Endothelial cell of umbilical vein (primary cell): ENCODE measurements around the gene SP6. TPM values are rescaled to one million over a fixed set of nuclear protein-coding genes. Genes with fewer than 3 reads are reported as not detected.

ENCODE experiments used
- BruUV-seq: library from RNA; stranded (reverse); fragments of 400-500 nt; replicated peaks from 2 replicates; lab custom pipeline; 2021; lab: Mats Ljungman, UMichigan
- CTCF ChIA-PET: fragments of 300-600, 350-600 bp; sonication (Branson Sonifier 250); formaldehyde crosslinking; loops from one replicate; lab custom pipeline; 2021; ENCODE audit warnings: antibody characterized with exemption, inconsistent platforms; lab: Charles Lee
- POLR2A ChIA-PET: fragments of 300-600, 350-600 bp; sonication (Branson Sonifier 250); formaldehyde crosslinking; loops from one replicate; lab custom pipeline; 2021; ENCODE audit warnings: antibody characterized with exemption, inconsistent platforms; lab: Charles Lee
- DNase-seq: peaks from one replicate; pipeline ENCODE4 v3.0.0-alpha.2; 2011; ENCODE audit warnings: low read depth, low spot score
- FAIRE-seq: peaks from 2 replicates; lab custom pipeline; 2011; peaks lifted over from hg19 to GRCh38; lab: Jason Lieb, UNC
- H2AFZ ChIP-seq: 2 replicates; pipeline ENCODE4 v1.6.0; 2012; ENCODE audit warnings: low read depth, low read length, control low read depth, inconsistent platforms
- H3K27ac ChIP-seq: 2 replicates; pipeline ENCODE4 v1.5.1; 2011; ENCODE audit warnings: low read depth, mild to moderate bottlenecking, control low read depth, low read length, moderate library complexity; ENCODE audit not compliant: insufficient read depth
- H3K27me3 ChIP-seq, 2 experiments: 2 replicates each; pipeline versions ENCODE4 v1.6.0 to v1.6.1; 2011; ENCODE audit warnings: low read length in 2 of 2, mixed read lengths in 1 of 2; ENCODE audit not compliant: control insufficient read depth in 2 of 2, insufficient read depth in 2 of 2
- H3K36me3 ChIP-seq, 2 experiments: 2 replicates in 1 of 2; 3 replicates in 1 of 2; pipeline ENCODE4 v1.5.1; 2011; ENCODE audit warnings: low read length in 2 of 2, mild to moderate bottlenecking in 1 of 2, moderate library complexity in 1 of 2; ENCODE audit not compliant: control insufficient read depth in 2 of 2, insufficient read depth in 2 of 2; ENCODE audit errors: extremely low read depth in 1 of 2
- H3K4me1 ChIP-seq: 3 replicates; pipeline ENCODE4 v1.5.1; 2011; ENCODE audit warnings: mild to moderate bottlenecking, low read length; ENCODE audit not compliant: control insufficient read depth, insufficient read depth; ENCODE audit errors: extremely low read depth
- H3K4me2 ChIP-seq: 2 replicates; pipeline ENCODE4 v1.6.1; 2011; ENCODE audit warnings: low read length, control low read depth, mixed read lengths; ENCODE audit not compliant: insufficient read depth
- H3K4me3 ChIP-seq, 3 experiments: fragments of 200-600 bp in 1 of 3; sonication (generic), shearing (Covaris generic) in 1 of 3; replicated peaks in 1 of 3; 2 replicates each; pipeline ENCODE4 v1.5.1; 2011 to 2016; ENCODE audit warnings: control low read depth in 3 of 3, low read length in 3 of 3, mild to moderate bottlenecking in 2 of 3, inconsistent platforms in 1 of 3, low read depth in 1 of 3, moderate library complexity in 1 of 3; ENCODE audit not compliant: insufficient read depth in 1 of 3
- H3K79me2 ChIP-seq: 2 replicates; pipeline ENCODE4 v1.6.0; 2012; ENCODE audit warnings: low read length, inconsistent platforms; ENCODE audit not compliant: control insufficient read depth, insufficient read depth
- H3K9ac ChIP-seq: replicated peaks from 2 replicates; pipeline ENCODE3; 2011; ENCODE audit warnings: low read length, control low read depth; ENCODE audit not compliant: insufficient read depth; ENCODE audit errors: extremely low read depth
- H3K9me1 ChIP-seq: replicated peaks from 3 replicates; pipeline ENCODE4 v1.6.0; 2011; ENCODE audit warnings: mild to moderate bottlenecking, low read length; ENCODE audit not compliant: control insufficient read depth, insufficient read depth; ENCODE audit errors: extremely low read depth
- H3K9me3 ChIP-seq: replicated peaks from 2 replicates; pipeline ENCODE4 v1.5.1; 2012; ENCODE audit warnings: low read length, inconsistent platforms; ENCODE audit not compliant: control insufficient read depth, insufficient read depth
- H4K20me1 ChIP-seq: replicated peaks from 2 replicates; pipeline ENCODE3; 2011; ENCODE audit warnings: mild to moderate bottlenecking, low read length; ENCODE audit not compliant: control insufficient read depth, insufficient read depth; ENCODE audit errors: extremely low read depth
- EZH2 ChIP-seq: IDR thresholded peaks from 2 replicates; pipeline ENCODE4 v1.6.1; 2012; ENCODE audit warnings: borderline replicate concordance, low read depth, mild to moderate bottlenecking, moderate library complexity, low read length, inconsistent platforms; ENCODE audit not compliant: severe bottlenecking
- FOS ChIP-seq: IDR thresholded peaks from 2 replicates; pipeline ENCODE4 v1.6.1; 2011; ENCODE audit warnings: mild to moderate bottlenecking, low read length, moderate library complexity, borderline replicate concordance; ENCODE audit not compliant: insufficient read depth
- GATA2 ChIP-seq: IDR thresholded peaks from 2 replicates; pipeline ENCODE4 v1.7.0; 2011; ENCODE audit warnings: low read depth, mild to moderate bottlenecking, moderate library complexity, mixed read lengths, low read length; ENCODE audit not compliant: insufficient read length, insufficient read depth
- JUN ChIP-seq: IDR thresholded peaks from 2 replicates; pipeline ENCODE4 v1.6.1; 2011; ENCODE audit warnings: borderline replicate concordance, low read depth; ENCODE audit not compliant: insufficient read length, insufficient read depth
- MYC ChIP-seq: IDR thresholded peaks from one replicate; pipeline ENCODE4 v1.6.1; 2011; ENCODE audit warnings: mild to moderate bottlenecking, low read depth, low read length
- POLR2A ChIP-seq: IDR thresholded peaks from 2 replicates; pipeline ENCODE4 v1.6.1; 2012; ENCODE audit warnings: low read depth, mild to moderate bottlenecking, control low read depth, low read length
- POLR2AphosphoS5 ChIP-seq: IDR thresholded peaks from 2 replicates; pipeline ENCODE4 v1.6.1; 2012; ENCODE audit warnings: low read depth, mild to moderate bottlenecking, control low read depth, low read length, moderate library complexity; ENCODE audit not compliant: insufficient read depth
- dilution Hi-C: fragments of 300-500 bp; cut with MboI; formaldehyde crosslinking; loops from one replicate; pipeline ENCODE4 v1.15.0; 2019; ENCODE audit warnings: low sequenced_read_pairs; ENCODE audit not compliant: extremely low pct_ligation_motif_present
- intact Hi-C: fragments of 100-400 bp; cut with micrococcal nuclease; formaldehyde crosslinking; loops from one replicate; pipeline ENCODE4 v1.10.0; 2022
- polyA plus RNA-seq, 4 experiments: library from polyadenylated mRNA; depleted of rRNA in 3 of 4; stranded (reverse) in 3 of 4; unstranded in 1 of 4; fragments of >200 nt; gene quantifications; 2 replicates each; pipeline versions ENCODE4 v1.2.1 to v1.2.3, GENCODE V29; 2011 to 2012; ENCODE audit warnings: missing spikeins in 1 of 4
- total RNA-seq: library from RNA; stranded (reverse); gene quantifications from 2 replicates; pipeline ENCODE4 v1.2.3, GENCODE V29; 2021
- TF ChIP-seq, protein P1 (sequence below), 2 donors: IDR thresholded peaks; 1 replicate in 1 of 2; 2 replicates in 1 of 2; pipeline ENCODE4 v1.5.1; 2011; ENCODE audit warnings: low read length in 2 of 2, mild to moderate bottlenecking in 2 of 2, moderate library complexity in 2 of 2, control low read depth in 1 of 2, inconsistent platforms in 1 of 2, low read depth in 1 of 2; ENCODE audit not compliant: insufficient read depth in 1 of 2; ENCODE audit errors: extremely low read depth in 1 of 2
- TF ChIP-seq, protein P2 (sequence below): IDR thresholded peaks from 2 replicates; pipeline ENCODE4 v1.6.1; 2011; ENCODE audit not compliant: insufficient read depth, insufficient read length

The SP6 gene
- total and polyA plus RNA-seq, 2 donors (not counting 3 experiments of a cell fraction or from before 2014, with no cell fraction given) = 0.11 to 1.3 TPM

DNA sequence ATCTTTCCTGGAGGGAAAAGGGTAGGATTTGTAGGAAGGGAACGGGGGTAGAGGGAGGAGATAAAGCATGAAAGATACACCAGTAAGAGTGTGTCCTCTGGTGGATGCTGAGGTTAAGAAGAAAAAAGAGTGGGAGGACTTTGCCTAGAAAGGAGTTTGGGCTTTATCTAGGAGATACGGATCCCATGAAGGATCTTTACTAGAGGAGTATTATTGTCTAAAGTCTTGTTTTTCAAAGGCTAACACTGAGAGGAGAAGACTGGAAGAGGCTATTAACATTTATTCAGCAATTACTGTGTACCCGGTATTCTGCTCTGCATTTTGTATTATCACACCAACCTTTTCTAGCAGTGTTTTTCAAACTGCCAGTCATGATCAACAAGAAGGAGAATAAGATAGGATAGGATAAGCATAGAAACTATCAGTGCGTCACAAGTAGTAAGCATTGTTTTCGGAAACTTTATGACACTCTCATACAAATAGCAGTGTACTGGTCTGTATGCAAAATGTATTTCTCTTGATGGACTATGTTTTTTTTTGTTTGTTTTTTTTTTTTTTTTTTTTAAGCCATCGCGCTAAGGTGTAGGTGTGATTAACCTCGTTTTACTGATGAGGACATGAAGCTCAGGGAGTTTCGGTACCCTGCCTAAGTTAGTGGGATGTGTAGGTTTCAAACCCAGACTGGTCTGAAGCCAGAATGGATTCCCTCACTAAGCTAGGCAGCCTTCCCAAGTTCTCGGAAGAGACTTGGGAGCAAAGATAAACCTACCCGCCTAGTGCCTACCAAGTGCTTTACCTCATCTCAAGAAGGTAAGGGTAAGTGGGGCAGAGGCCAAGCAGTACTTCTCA lies 43.8 kb upstream of the SP6 start:
- no peak for FAIRE-seq
- no TSS peak for BruUV-seq

More for the DNA sequence above, 43.8 kb upstream of the SP6 start:
- Histone ChIP-seq H3K9ac (peak overlapping the region; percentile 87), H3K9me1 (no peaks in the 10 kb centered on the region), H3K4me3 (peak overlapping the region; percentile 51 to 90 (median 84)), H4K20me1 (no peaks in the 10 kb centered on the region), H2AFZ (peak overlapping the region; percentile 86), H3K36me3 (no peaks in the 10 kb centered on the region), H3K27ac (peak overlapping the region; percentile 39), H3K4me2 (peak overlapping the region; percentile 80), H3K9me3 (no peaks in the 10 kb centered on the region), H3K79me2 (peaks cover 7% of the 10 kb centered on the region), H3K27me3 (no peaks in the 10 kb centered on the region), H3K4me1 (peaks cover 15% of the 10 kb centered on the region)
- POLR2A ChIA-PET = interaction anchor here (1.1 to 1.2 kb wide), 2 partner anchors 10 to 47 kb away, joined by 4 to 6 read pairs; partner anchors contain the start of gene PNPO
- intact Hi-C loops (loop anchor here (1.0 kb wide), 3 partner anchors 47 to 124 kb away; partner anchors contain the start of genes PNPO and SCRN2), dilution Hi-C loops (no loop called here)
- TF ChIP-seq POLR2AphosphoS5 = no peak
- TF ChIP-seq MYC = no peak
- no peak for TF ChIP-seq JUN
- TF ChIP-seq EZH2 = no peak
- TF ChIP-seq GATA2 = no peak
- TF ChIP-seq, protein P1, sequence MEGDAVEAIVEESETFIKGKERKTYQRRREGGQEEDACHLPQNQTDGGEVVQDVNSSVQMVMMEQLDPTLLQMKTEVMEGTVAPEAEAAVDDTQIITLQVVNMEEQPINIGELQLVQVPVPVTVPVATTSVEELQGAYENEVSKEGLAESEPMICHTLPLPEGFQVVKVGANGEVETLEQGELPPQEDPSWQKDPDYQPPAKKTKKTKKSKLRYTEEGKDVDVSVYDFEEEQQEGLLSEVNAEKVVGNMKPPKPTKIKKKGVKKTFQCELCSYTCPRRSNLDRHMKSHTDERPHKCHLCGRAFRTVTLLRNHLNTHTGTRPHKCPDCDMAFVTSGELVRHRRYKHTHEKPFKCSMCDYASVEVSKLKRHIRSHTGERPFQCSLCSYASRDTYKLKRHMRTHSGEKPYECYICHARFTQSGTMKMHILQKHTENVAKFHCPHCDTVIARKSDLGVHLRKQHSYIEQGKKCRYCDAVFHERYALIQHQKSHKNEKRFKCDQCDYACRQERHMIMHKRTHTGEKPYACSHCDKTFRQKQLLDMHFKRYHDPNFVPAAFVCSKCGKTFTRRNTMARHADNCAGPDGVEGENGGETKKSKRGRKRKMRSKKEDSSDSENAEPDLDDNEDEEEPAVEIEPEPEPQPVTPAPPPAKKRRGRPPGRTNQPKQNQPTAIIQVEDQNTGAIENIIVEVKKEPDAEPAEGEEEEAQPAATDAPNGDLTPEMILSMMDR (IDR thresholded peaks at IDR 0.05; ENCODE audit: extremely low read depth in 1 of 2, insufficient read depth in 1 of 2, low read depth in 1 of 2, low read length in 2 of 2) = no peak
- TF ChIP-seq FOS = no peak
- TF ChIP-seq, protein P2, sequence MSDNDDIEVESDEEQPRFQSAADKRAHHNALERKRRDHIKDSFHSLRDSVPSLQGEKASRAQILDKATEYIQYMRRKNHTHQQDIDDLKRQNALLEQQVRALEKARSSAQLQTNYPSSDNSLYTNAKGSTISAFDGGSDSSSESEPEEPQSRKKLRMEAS = no peak
- no peak for TF ChIP-seq POLR2A
- DNase-seq = no peak
- CTCF ChIA-PET = interaction anchor here (0.8 to 3.0 kb wide), 12 partner anchors 9 to 123 kb away, joined by 3 to 46 read pairs (median 6); partner anchors contain the start of genes CDK5RAP3, LRRC46, MRPL10 and PNPO
